H9 (cell line): ENCODE measurements around the gene MIGA1. TPM values are rescaled to one million over a fixed set of nuclear protein-coding genes. Genes with fewer than 3 reads are reported as not detected.
A peak's percentile ranks its signal among the peaks of the same experiment; 100 is the strongest.

Experiments used
- DNase-seq: peaks from one replicate; pipeline ENCODE4 v3.0.0-alpha.2; 2017
- H2AFZ ChIP-seq: one replicate; pipeline ENCODE4 v1.6.1; 2013; ENCODE audit warnings: mild to moderate bottlenecking, low read length, control low read depth, moderate library complexity
- H2AK5ac ChIP-seq: 2 replicates; pipeline ENCODE4 v1.6.1; 2013; ENCODE audit warnings: low read length, control low read depth, mixed read lengths; ENCODE audit not compliant: insufficient read length
- H2BK120ac ChIP-seq: one replicate; pipeline ENCODE4 v1.6.1; 2013; ENCODE audit warnings: low read depth, mild to moderate bottlenecking, low read length, control low read depth, inconsistent platforms; ENCODE audit not compliant: poor library complexity, severe bottlenecking
- H2BK12ac ChIP-seq: 2 replicates; pipeline ENCODE4 v1.6.1; 2013; ENCODE audit warnings: low read length, control low read depth, mixed read lengths, low read depth; ENCODE audit not compliant: insufficient read length
- H2BK15ac ChIP-seq: 2 replicates; pipeline ENCODE4 v1.6.1; 2013; ENCODE audit warnings: low read depth, low read length, control low read depth
- H2BK20ac ChIP-seq: one replicate; pipeline ENCODE4 v1.6.1; 2013; ENCODE audit warnings: low read depth, mild to moderate bottlenecking, low read length, control low read depth, inconsistent platforms; ENCODE audit not compliant: poor library complexity, severe bottlenecking
- H2BK5ac ChIP-seq: 2 replicates; pipeline ENCODE4 v1.6.1; 2013; ENCODE audit warnings: low read length, control low read depth, mixed read lengths; ENCODE audit not compliant: insufficient read length
- H3K14ac ChIP-seq: 2 replicates; pipeline ENCODE4 v1.6.1; 2013; ENCODE audit warnings: low read length, control low read depth; ENCODE audit not compliant: insufficient read depth
- H3K18ac ChIP-seq: 2 replicates; pipeline ENCODE4 v1.6.1; 2013; ENCODE audit warnings: low read depth, mild to moderate bottlenecking, mixed read lengths, low read length, control low read depth; ENCODE audit not compliant: insufficient read length
- H3K23ac ChIP-seq: 2 replicates; pipeline ENCODE4 v1.6.1; 2013; ENCODE audit warnings: low read length, control low read depth, mixed read lengths, low read depth; ENCODE audit not compliant: insufficient read length
- H3K23me2 ChIP-seq: 2 replicates; pipeline ENCODE4 v1.6.1; 2013; ENCODE audit warnings: low read depth, mild to moderate bottlenecking, mixed read lengths, low read length, control low read depth; ENCODE audit not compliant: insufficient read length, poor library complexity, severe bottlenecking
- H3K27ac ChIP-seq: 2 replicates; pipeline ENCODE4 v1.5.1; 2013; ENCODE audit warnings: low read length, control low read depth, mixed read lengths, low read depth; ENCODE audit not compliant: insufficient read length
- H3K27me3 ChIP-seq: 2 replicates; pipeline ENCODE4 v1.6.1; 2013; ENCODE audit warnings: low read length, control low read depth, inconsistent platforms; ENCODE audit not compliant: insufficient read depth
- H3K4ac ChIP-seq: 2 replicates; pipeline ENCODE4 v1.6.1; 2013; ENCODE audit warnings: low read depth, mild to moderate bottlenecking, control low read depth, inconsistent platforms, low read length, moderate library complexity
- H3K4me1 ChIP-seq: 2 replicates; pipeline ENCODE4 v1.6.1; 2013; ENCODE audit warnings: low read length, control low read depth, inconsistent platforms; ENCODE audit not compliant: insufficient read depth
- H3K4me2 ChIP-seq: 2 replicates; pipeline ENCODE4 v1.6.1; 2013; ENCODE audit warnings: low read length, control low read depth, mixed read lengths; ENCODE audit not compliant: insufficient read length, insufficient read depth
- H3K56ac ChIP-seq: 2 replicates; pipeline ENCODE4 v1.6.1; 2013; ENCODE audit warnings: low read depth, mild to moderate bottlenecking, mixed read lengths, low read length, control low read depth; ENCODE audit not compliant: insufficient read length
- H3K79me1 ChIP-seq: 2 replicates; pipeline ENCODE4 v1.6.1; 2013; ENCODE audit warnings: low read depth, mild to moderate bottlenecking, moderate library complexity, low read length, control low read depth, inconsistent platforms; ENCODE audit not compliant: insufficient read depth, poor library complexity, severe bottlenecking
- H3K79me2 ChIP-seq: 2 replicates; pipeline ENCODE4 v1.6.1; 2013; ENCODE audit warnings: low read length, control low read depth, inconsistent platforms; ENCODE audit not compliant: insufficient read depth
- H3K9ac ChIP-seq: 2 replicates; pipeline ENCODE4 v1.6.1; 2013; ENCODE audit warnings: low read length, control low read depth, mixed read lengths; ENCODE audit not compliant: insufficient read length; ENCODE audit errors: extremely low read depth
- H3K9me3 ChIP-seq: one replicate; pipeline ENCODE4 v1.6.1; 2013; ENCODE audit warnings: low read depth, low read length, inconsistent platforms; ENCODE audit not compliant: control insufficient read depth
- H3T11ph ChIP-seq: one replicate; pipeline ENCODE4 v1.6.1; 2013; ENCODE audit warnings: mild to moderate bottlenecking, low read length, control low read depth, inconsistent platforms
- H4K20me1 ChIP-seq: one replicate; pipeline ENCODE4 v1.6.1; 2013; ENCODE audit not compliant: control insufficient read depth, insufficient read length, insufficient read depth
- H4K5ac ChIP-seq: 2 replicates; pipeline ENCODE4 v1.6.1; 2013; ENCODE audit warnings: low read depth, mild to moderate bottlenecking, mixed read lengths, low read length, control low read depth; ENCODE audit not compliant: insufficient read length
- H4K8ac ChIP-seq: replicated peaks from 2 replicates; pipeline ENCODE4 v1.6.1; 2013; ENCODE audit warnings: low read length, control low read depth, mixed read lengths, low read depth; ENCODE audit not compliant: insufficient read length
- H4K91ac ChIP-seq: 2 replicates; pipeline ENCODE4 v1.6.1; 2013; ENCODE audit warnings: low read depth, mild to moderate bottlenecking, moderate library complexity, mixed read lengths, low read length, control low read depth; ENCODE audit not compliant: insufficient read length
- H3K27ac Mint-ChIP-seq, 3 experiments: 2 replicates in 2 of 3; 3 replicates in 1 of 3; pipeline ENCODE4 v1.8.0; 2020 to 2021; ENCODE audit warnings: mixed read lengths in 3 of 3, mild to moderate bottlenecking in 1 of 3, moderate library complexity in 1 of 3
- H3K27me3 Mint-ChIP-seq: 2 replicates; pipeline ENCODE4 v1.8.0; 2021; ENCODE audit warnings: low read depth, mild to moderate bottlenecking, moderate library complexity, mixed read lengths
- H3K36me3 Mint-ChIP-seq, 3 experiments: 2 replicates in 2 of 3; 3 replicates in 1 of 3; pipeline ENCODE4 v1.8.0; 2020 to 2021; ENCODE audit warnings: low read depth in 3 of 3, mixed read lengths in 3 of 3; ENCODE audit not compliant: insufficient read depth in 1 of 3
- H3K4me1 Mint-ChIP-seq, 2 experiments: 2 replicates each; pipeline ENCODE4 v1.8.0; 2020; ENCODE audit warnings: mixed read lengths in 2 of 2
- H3K4me3 Mint-ChIP-seq, 2 experiments: 2 replicates in 1 of 2; 3 replicates in 1 of 2; pipeline ENCODE4 v1.8.0; 2020 to 2021; ENCODE audit warnings: mild to moderate bottlenecking in 2 of 2, mixed read lengths in 2 of 2, moderate library complexity in 1 of 2
- H3K9me3 Mint-ChIP-seq, 2 experiments: 2 replicates in 1 of 2; 3 replicates in 1 of 2; pipeline ENCODE4 v1.8.0; 2020; ENCODE audit warnings: mild to moderate bottlenecking in 2 of 2, mixed read lengths in 2 of 2, moderate library complexity in 1 of 2
- WGBS: extraction: QIAGEN DNeasy Blood & Tissue Kit; methylation state at CpG from one replicate; pipeline ENCODE4 v1.1.7; 2013; ENCODE audit warnings: missing lambda C conversion rate, low lambda C conversion rate, mixed read lengths; ENCODE audit not compliant: insufficient read length; ENCODE audit errors: extremely low coverage; 5-methylcytosine and 5-hydroxymethylcytosine counted together
- total RNA-seq: library from RNA; stranded (reverse); gene quantifications from 2 replicates; pipeline ENCODE4 v1.2.1, GENCODE V29; 2021
- TF ChIP-seq, protein P1 (sequence below): fragments of 200-600 bp; sonication (generic); conservative IDR thresholded peaks from 3 replicates; pipeline ENCODE4 v1.8.0; 2021; ENCODE audit warnings: antibody characterized with exemption, mild to moderate bottlenecking

The MIGA1 gene
- total RNA-seq, 1 experiment from 2014 or later, result 6.3 TPM

DNA sequence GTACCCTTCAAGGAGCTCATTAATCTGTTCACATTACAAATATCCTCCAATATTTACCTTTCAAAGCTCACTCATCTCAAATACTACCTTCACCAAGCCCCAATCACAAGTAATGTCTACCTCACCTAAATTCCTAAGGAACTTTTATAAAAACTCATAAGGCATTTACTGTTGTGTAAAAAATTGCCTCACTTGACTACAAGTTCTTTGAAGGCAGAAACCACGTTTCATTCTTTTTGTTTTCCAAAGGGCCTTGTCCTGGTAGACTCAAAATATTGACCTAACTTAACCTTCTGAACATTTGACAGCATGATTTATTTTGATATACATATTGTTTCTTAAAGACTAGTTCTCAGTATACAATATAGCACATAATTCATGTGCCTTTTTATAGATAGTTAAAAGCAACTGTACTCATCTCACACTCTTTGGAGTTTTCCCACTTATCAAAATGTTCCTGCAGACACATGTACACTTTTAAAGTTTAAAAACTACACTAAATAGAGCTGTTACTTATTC lies 22.3 kb upstream of the MIGA1 start:
- H2AFZ ChIP-seq, result no peak overlapping the region
- no CpG with 5 or more reads among the region's 1 CpG for WGBS

More for the DNA sequence above, 22.3 kb upstream of the MIGA1 start:
- no peak overlapping the region for H3K56ac ChIP-seq
- peaks cover 17% of the 10 kb centered on the region; the same call in 1 of the 2 replicates for H3K79me2 ChIP-seq
- no peak overlapping the region for H4K8ac ChIP-seq
- no peak overlapping the region for H4K5ac ChIP-seq
- no peak overlapping the region for H3K4me2 ChIP-seq
- H2BK12ac ChIP-seq, result no peak overlapping the region
- H4K20me1 ChIP-seq, result no peaks in the 10 kb centered on the region
- no peak overlapping the region for H3K18ac ChIP-seq
- H3K27me3 ChIP-seq, result no peaks in the 10 kb centered on the region
- H3K9me3 ChIP-seq, result no peaks in the 10 kb centered on the region
- H3K23me2 ChIP-seq, result peaks cover 3% of the 10 kb centered on the region
- H3K14ac ChIP-seq, result no peak overlapping the region
- H3K9ac ChIP-seq, result no peak overlapping the region
- no peaks in the 10 kb centered on the region for H3K4me1 ChIP-seq
- no peak overlapping the region for H2BK120ac ChIP-seq
- peaks cover 3% of the 10 kb centered on the region for H3K79me1 ChIP-seq
- no peak overlapping the region for H2AK5ac ChIP-seq
- no peak overlapping the region for H2BK15ac ChIP-seq
- peak overlapping the region in 1 of 2 experiments; percentile 67; a peak in 2 of 5 replicates for H3K4me3 Mint-ChIP-seq
- no peak overlapping the region for H3K23ac ChIP-seq
- H3T11ph ChIP-seq, result no peak overlapping the region
- no peak overlapping the region for H2BK20ac ChIP-seq
- H3K27me3 Mint-ChIP-seq, result no peaks in the 10 kb centered on the region
- H4K91ac ChIP-seq, result no peak overlapping the region
- H3K4me1 Mint-ChIP-seq, result peaks cover 18 to 19% of the 10 kb centered on the region in 2 experiments
- no peak overlapping the region for H2BK5ac ChIP-seq
- no peak overlapping the region for H3K27ac Mint-ChIP-seq
- H3K36me3 Mint-ChIP-seq, result no peaks in the 10 kb centered on the region
- no peak for DNase-seq
- no peak overlapping the region for H3K27ac ChIP-seq
- TF ChIP-seq, protein P1, sequence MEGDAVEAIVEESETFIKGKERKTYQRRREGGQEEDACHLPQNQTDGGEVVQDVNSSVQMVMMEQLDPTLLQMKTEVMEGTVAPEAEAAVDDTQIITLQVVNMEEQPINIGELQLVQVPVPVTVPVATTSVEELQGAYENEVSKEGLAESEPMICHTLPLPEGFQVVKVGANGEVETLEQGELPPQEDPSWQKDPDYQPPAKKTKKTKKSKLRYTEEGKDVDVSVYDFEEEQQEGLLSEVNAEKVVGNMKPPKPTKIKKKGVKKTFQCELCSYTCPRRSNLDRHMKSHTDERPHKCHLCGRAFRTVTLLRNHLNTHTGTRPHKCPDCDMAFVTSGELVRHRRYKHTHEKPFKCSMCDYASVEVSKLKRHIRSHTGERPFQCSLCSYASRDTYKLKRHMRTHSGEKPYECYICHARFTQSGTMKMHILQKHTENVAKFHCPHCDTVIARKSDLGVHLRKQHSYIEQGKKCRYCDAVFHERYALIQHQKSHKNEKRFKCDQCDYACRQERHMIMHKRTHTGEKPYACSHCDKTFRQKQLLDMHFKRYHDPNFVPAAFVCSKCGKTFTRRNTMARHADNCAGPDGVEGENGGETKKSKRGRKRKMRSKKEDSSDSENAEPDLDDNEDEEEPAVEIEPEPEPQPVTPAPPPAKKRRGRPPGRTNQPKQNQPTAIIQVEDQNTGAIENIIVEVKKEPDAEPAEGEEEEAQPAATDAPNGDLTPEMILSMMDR, result no peak
- no peaks in the 10 kb centered on the region; a peak in 1 of 5 replicates for H3K9me3 Mint-ChIP-seq
- H3K4ac ChIP-seq, result no peak overlapping the region
